ENCODE measurements around the gene SLC10A1.

GRCh38 chr14:69792887-69793421, 4.1 kb downstream of the SLC10A1 start:
- no peak for TF ChIP-seq POLR2AphosphoS5 (IDR thresholded peaks at IDR 0.05; ENCODE audit: low read depth, low read length)
- no peak for TF ChIP-seq POLR2A (IDR thresholded peaks at IDR 0.05; ENCODE audit: low read depth, low read length)
- TF ChIP-seq TAF1 (IDR thresholded peaks at IDR 0.05; ENCODE audit: low read depth, low read length) = no peak
